Breast epithelium (tissue), 3 donors: Measurements from ENCODE around the gene ANGPTL2.

Experiments used
- POLR2AphosphoS5 ChIP-seq, 3 donors: sonication (generic); formaldehyde crosslinking; IDR thresholded peaks; one replicate each; pipeline ENCODE4 v1.6.1; 2017; ENCODE audit warnings: antibody characterized with exemption in 3 of 3
- TF ChIP-seq, protein P1 (sequence below), 3 donors: fragments of 450-650 bp; IDR thresholded peaks; one replicate each; pipeline ENCODE4 v1.5.1; 2016 to 2017; ENCODE audit warnings: antibody characterized with exemption in 3 of 3, mild to moderate bottlenecking in 3 of 3, moderate library complexity in 3 of 3

DNA sequence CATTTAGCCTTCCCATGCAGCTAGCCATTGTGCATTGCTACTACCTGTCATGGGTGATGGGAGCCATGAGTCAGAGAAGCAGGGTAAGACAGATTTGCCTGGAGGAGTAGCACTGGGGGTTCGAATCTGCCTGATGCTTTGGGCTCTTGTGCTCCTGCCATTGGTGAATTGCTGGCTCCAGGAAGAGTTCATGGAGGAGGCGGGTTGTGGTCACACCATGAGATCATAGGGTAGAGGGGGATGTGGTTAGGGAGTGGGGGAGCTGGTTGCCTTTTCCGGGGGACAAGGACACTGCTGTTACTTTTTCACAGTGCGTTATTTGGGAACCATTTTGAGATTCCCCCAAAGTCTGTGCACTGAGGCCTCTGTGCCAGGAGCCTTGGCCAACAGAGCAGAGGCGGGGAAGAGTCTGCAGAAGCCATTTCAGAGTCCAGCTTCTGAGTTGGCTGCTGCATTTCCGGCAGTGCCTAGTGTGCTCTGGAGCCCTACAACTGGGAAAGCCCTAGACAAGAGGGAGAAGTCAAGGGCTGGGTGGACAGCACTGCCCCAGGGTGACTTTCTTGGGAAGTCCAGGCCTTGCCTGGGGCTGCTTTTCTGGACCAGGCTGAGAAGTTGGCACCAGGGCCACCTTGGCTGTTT, 6.2 kb downstream of the ANGPTL2 start:
- TF ChIP-seq, protein P1, sequence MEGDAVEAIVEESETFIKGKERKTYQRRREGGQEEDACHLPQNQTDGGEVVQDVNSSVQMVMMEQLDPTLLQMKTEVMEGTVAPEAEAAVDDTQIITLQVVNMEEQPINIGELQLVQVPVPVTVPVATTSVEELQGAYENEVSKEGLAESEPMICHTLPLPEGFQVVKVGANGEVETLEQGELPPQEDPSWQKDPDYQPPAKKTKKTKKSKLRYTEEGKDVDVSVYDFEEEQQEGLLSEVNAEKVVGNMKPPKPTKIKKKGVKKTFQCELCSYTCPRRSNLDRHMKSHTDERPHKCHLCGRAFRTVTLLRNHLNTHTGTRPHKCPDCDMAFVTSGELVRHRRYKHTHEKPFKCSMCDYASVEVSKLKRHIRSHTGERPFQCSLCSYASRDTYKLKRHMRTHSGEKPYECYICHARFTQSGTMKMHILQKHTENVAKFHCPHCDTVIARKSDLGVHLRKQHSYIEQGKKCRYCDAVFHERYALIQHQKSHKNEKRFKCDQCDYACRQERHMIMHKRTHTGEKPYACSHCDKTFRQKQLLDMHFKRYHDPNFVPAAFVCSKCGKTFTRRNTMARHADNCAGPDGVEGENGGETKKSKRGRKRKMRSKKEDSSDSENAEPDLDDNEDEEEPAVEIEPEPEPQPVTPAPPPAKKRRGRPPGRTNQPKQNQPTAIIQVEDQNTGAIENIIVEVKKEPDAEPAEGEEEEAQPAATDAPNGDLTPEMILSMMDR (IDR thresholded peaks at IDR 0.05) = no peak
- TF ChIP-seq POLR2AphosphoS5 (IDR thresholded peaks at IDR 0.05) = no peak
